Measurements from ENCODE around the gene PDLIM5.
"Not testable (repeated sequence)": the region's sequence is repeated elsewhere in the genome, so short reads cannot be mapped to it uniquely, and the experiment has no call there.

The PDLIM5 gene

GRCh38 chr4:94451695-94452475, at the start of gene PDLIM5:
Gene PDLIM5 (plus strand): TSS chr4:94451942. CDS start chr4:94455289, 3,347 bp downstream.
- DNase-seq: peak; percentile 89

GRCh38 chr4:94402439-94402838, 49.3 kb upstream of the PDLIM5 start:
- not testable (repeated sequence) for DNase-seq

- DNase-seq: no peak
Observed at GRCh38 chr4:94403751-94404150, 48.0 kb upstream of the PDLIM5 start.

GRCh38 chr4:94406668-94407437, 44.9 kb upstream of the PDLIM5 start:
- peak; percentile 52 to 61 for DNase-seq

- no peak for DNase-seq
Observed at GRCh38 chr4:94407846-94408245, 43.9 kb upstream of the PDLIM5 start.

GRCh38 chr4:94408549-94409374, 43.0 kb upstream of the PDLIM5 start:
- DNase-seq: no peak

GRCh38 chr4:94409375-94409679, 42.4 kb upstream of the PDLIM5 start:
- DNase-seq: no peak

GRCh38 chr4:94409962-94410361, 41.8 kb upstream of the PDLIM5 start:
- no peak for DNase-seq

GRCh38 chr4:94410678-94411206, 41.0 kb upstream of the PDLIM5 start:
- DNase-seq: no peak

- DNase-seq: no peak
Observed at GRCh38 chr4:94411296-94411695, 40.4 kb upstream of the PDLIM5 start.

- DNase-seq: no peak
Observed at GRCh38 chr4:94412019-94412657, 39.6 kb upstream of the PDLIM5 start.

GRCh38 chr4:94412658-94413038, 39.1 kb upstream of the PDLIM5 start:
- DNase-seq: no peak

- DNase-seq: no peak
Observed at GRCh38 chr4:94413085-94413840, 38.5 kb upstream of the PDLIM5 start.

- DNase-seq: no peak
Observed at GRCh38 chr4:94414907-94415306, 36.8 kb upstream of the PDLIM5 start.

GRCh38 chr4:94415448-94415847, 36.3 kb upstream of the PDLIM5 start:
- no peak for DNase-seq

- no peak for DNase-seq
Observed at GRCh38 chr4:94416335-94416734, 35.4 kb upstream of the PDLIM5 start.

- no peak for DNase-seq
Observed at GRCh38 chr4:94416981-94417380, 34.8 kb upstream of the PDLIM5 start.

- DNase-seq: no peak
Observed at GRCh38 chr4:94419549-94419948, 32.2 kb upstream of the PDLIM5 start.

GRCh38 chr4:94419956-94420355, 31.8 kb upstream of the PDLIM5 start:
- DNase-seq: no peak

- DNase-seq: no peak
Observed at GRCh38 chr4:94420356-94420755, 31.4 kb upstream of the PDLIM5 start.

GRCh38 chr4:94426783-94427182, 25.0 kb upstream of the PDLIM5 start:
- no peak for DNase-seq

- DNase-seq: no peak
Observed at GRCh38 chr4:94428884-94429283, 22.9 kb upstream of the PDLIM5 start.

Data from stimulated activated CD4-positive, alpha-beta T cell treated with anti-CD3 and anti-CD28 coated beads, Interleukin-2, amount 100 ng/mL, for 24 hours (primary cell).